HG03280 (cell line): ENCODE results near the gene EEF1AKMT4.

Experiments
- ATAC-seq: cut with Tn5 transposase; IDR thresholded peaks from one replicate; pipeline ENCODE4 v1.9.1; 2021; ENCODE audit warnings: mild to moderate bottlenecking, moderate library complexity; ENCODE audit not compliant: unreplicated experiment

The EEF1AKMT4 gene

GRCh38 chr3:184235381-184236032 is 14.0 kb upstream of the EEF1AKMT4 start:
- no peak for ATAC-seq

DNA sequence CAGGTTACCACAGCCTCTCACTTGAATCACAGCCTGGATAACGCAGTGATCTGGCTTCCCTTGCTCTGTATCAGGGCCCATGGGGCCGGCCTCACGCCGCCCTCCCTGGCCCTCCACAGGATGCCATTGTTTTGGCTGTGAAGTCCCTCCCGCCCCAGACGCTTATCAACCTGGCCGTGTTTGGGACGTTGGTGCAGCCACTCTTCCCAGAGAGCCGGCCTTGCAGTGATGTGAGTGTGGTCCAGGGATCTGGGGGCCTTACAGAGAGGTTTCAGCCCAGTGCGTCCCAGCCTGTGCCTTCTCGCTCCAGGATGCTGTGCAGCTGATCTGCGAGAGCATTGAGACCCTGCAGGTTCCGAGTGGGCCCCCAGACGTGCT is 13.4 kb upstream of the EEF1AKMT4 start:
- ATAC-seq: no peak

GRCh38 chr3:184236636-184237035 is 12.8 kb upstream of the EEF1AKMT4 start:
- no peak for ATAC-seq

GRCh38 chr3:184237211-184237610 is 12.3 kb upstream of the EEF1AKMT4 start:
- no peak for ATAC-seq

DNA sequence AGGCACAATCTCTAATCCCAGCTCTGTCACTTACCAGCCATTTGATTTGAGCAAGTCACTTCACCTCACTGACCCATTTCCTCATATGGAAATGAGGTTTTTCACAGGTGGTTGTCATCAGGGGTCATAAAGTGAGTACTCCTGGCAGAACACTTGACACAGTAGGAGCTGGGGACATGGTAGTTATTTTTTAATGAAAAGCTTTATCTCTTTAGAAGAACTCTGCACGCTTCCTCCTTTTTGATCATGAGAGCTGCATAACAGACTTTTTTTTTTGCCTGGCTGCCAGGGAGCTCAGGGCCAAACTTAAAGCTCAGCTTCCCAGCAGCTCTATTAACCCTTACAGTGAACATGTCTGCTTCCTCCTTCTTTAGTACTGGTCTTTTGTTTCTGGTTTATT is 11.7 kb upstream of the EEF1AKMT4 start:
- ATAC-seq: no peak

DNA sequence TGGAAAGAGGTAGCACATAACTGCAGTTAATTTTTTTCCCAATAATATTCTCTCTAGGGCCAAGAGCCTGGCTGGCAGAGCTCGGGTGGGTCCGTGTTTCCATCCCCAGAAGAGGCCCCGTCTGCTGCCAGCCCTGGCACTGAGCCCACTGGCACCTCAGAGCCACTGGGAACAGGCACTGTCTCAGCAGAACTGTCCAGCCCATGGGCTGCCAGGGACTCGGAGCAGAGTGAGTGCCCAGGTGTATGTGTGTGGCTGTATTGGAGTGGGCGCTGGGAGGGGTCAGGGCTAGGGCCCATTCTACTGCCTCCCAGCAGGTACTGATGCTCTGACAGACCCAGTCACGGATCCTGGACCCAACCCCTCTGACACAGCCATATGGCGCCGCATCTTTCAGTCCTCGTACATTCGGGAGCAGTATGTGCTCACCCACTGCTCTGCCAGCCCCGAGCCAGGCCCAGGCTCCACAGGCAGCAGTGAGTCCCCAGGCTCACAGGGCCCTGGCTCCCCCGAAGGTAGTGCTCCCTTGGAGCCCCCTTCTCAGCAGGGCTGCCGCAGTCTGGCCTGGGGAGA is 11.1 kb upstream of the EEF1AKMT4 start:
- ATAC-seq: no peak

- no peak for ATAC-seq
These were observed 10.3 kb upstream of the EEF1AKMT4 start for GRCh38 chr3:184239221-184239620.

- ATAC-seq: no peak
These were observed 9.8 kb upstream of the EEF1AKMT4 start for GRCh38 chr3:184239708-184240107.

DNA sequence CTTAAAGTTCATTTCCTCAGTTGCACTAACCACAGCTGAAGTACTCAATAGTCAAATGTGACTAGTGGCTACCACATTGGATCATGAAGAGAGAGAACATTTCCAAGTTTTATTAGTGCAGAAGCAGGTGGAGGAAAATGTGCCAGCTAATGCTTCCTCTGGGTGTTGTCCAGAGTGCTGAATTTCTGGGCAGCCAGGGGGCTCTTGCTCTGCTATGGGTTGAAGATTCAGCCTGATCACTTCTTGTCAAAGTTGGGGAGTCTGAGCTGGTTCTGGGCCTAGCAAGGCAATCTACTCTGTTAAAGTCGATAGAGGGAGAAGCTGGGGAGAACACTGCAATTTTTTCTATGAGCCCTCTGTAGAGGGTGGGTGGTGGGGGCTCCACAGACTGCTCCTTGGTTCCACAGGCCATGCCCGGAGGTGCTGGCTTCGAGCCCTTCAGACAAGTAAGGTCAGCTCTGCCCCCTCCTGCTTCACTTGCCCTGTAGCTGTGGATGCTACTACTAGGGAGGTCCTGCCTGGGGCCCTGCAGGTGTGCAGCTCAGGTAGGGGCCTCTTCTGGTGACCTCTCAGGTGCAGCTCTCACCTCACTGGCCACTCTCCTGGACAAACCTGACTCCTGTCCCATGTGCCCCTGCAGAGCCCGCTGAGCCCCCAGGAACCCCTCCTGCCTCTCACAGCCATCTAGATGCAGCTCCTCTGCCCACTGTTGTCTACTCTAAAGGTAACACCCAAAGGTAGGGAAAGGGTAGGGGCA is 8.9 kb upstream of the EEF1AKMT4 start:
- ATAC-seq: no peak

- ATAC-seq: no peak
These were observed 8.4 kb upstream of the EEF1AKMT4 start for GRCh38 chr3:184241141-184241446.

GRCh38 chr3:184241447-184242296 is 7.8 kb upstream of the EEF1AKMT4 start:
- no peak for ATAC-seq

DNA sequence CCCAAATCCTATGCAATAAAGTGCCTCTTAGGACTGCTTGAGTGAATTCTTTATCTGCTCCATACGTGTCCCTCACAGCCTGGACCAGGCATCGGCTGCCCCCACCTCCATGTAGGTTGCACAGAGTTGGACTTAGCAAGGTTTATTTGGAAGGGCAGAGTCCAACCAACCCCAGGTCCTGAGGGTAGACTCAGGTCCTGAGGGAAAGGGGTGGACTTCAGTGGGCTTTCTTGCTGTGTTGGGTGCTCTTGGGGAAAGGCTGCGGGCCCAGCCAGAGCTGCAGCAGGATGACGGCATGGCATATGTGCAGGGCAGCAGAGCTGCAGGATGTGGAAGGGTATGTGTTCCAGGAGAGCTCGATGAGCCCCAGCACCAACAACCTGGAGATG is 7.2 kb upstream of the EEF1AKMT4 start:
- ATAC-seq: no peak

GRCh38 chr3:184248454-184249411 is 739 bp upstream of the EEF1AKMT4 start, which contains the start of gene ALG3:
Gene ALG3, minus strand, starts transcription at chr3:184248962. Its CDS starts 22 bp downstream, at chr3:184248940.
- peak; percentile 52 for ATAC-seq

DNA sequence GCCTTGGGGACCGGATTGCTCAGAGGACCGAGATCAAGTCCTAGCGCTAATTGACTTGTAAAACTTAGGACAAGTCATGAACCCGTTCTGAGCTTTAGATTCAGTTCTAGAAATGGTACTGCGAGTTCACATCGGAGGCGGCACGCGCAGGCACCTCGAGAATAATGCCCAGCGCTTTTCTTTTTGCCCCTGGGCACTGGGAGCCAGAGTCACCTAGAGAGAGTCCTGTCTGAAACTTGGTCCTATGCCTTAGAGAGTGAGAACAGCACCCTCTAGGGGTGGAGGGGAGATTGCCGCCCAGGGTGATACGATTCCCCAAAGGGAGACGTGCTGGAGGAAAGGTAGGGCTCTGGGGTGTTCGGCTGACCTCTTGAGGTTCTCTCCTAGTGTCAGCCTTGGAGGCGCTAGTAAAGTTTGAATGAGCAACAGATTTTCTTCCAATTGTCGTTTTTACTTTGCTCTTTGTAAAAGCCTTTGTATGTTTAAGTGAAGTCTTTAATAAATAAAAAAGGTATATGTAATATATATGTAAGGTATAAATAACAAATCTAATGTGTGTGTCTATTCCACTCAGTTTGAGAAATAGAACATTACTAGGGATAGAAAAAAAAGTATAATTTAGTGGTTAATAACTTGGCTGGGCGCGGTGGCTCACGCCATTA is 826 bp downstream of the EEF1AKMT4 start:
- peak; percentile 65 for ATAC-seq

- ATAC-seq: no peak
These were observed 6.0 kb downstream of the EEF1AKMT4 start for GRCh38 chr3:184255291-184256039.

- ATAC-seq: no peak
These were observed 7.8 kb downstream of the EEF1AKMT4 start for GRCh38 chr3:184257083-184257915.

DNA sequence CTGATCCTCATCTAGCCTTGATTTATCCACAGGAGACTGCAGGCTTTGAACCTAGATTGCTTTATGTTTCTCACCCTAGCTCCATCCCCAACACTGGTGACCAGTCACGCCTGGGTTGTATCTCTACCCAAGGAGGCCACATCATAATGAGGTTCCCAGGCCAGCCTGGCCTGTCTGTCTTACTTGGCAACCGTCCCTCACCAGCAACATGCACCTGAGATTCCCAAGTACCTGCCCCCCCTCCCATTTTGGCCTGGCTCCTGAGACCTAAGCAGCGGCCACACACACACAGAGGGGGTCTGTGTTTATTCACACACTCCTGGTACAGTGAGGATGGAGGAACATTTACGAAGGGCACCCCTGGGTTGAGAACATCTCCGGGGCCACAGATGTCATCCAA is 9.5 kb downstream of the EEF1AKMT4 start:
- no peak for ATAC-seq

- no peak for ATAC-seq
These were observed 10.0 kb downstream of the EEF1AKMT4 start for GRCh38 chr3:184259396-184259877.
